GM12864 (cell line): ENCODE data around the gene USP7.

Experiments used
- DNase-seq: peaks from one replicate; pipeline ENCODE4 v3.0.0-alpha.2; 2011; ENCODE audit warnings: low read depth
- H3K4me3 ChIP-seq: 2 replicates; pipeline ENCODE4 v1.5.1; 2011; ENCODE audit warnings: mild to moderate bottlenecking, low read depth, low read length, control low read depth
- CTCF ChIP-seq: IDR thresholded peaks from 2 replicates; pipeline ENCODE4 v1.5.1; 2011; ENCODE audit warnings: low read depth, mild to moderate bottlenecking, moderate library complexity, low read length, control low read depth, inconsistent platforms; ENCODE audit errors: missing control alignments

USP7 gene

GRCh38 chr16:8865145-8865882 is 98.4 kb downstream of the USP7 start:
- no peak for TF ChIP-seq CTCF
- DNase-seq: no peak
- H3K4me3 ChIP-seq: no peak overlapping the region

- no peak for DNase-seq
Measured at GRCh38 chr16:8864480-8865110, 99.1 kb downstream of the USP7 start.

GRCh38 chr16:8863594-8864424 is 99.9 kb downstream of the USP7 start:
- no peak overlapping the region for H3K4me3 ChIP-seq
- TF ChIP-seq CTCF: no peak
- no peak for DNase-seq

More at GRCh38 chr16:8864480-8865110, 99.1 kb downstream of the USP7 start:
- TF ChIP-seq CTCF: no peak
- H3K4me3 ChIP-seq: no peak overlapping the region

GRCh38 chr16:8862309-8863130 is 101.2 kb downstream of the USP7 start:
- no peak overlapping the region for H3K4me3 ChIP-seq
- no peak for DNase-seq
- no peak for TF ChIP-seq CTCF

- no peak for DNase-seq
- TF ChIP-seq CTCF: no peak
- no peak overlapping the region for H3K4me3 ChIP-seq
Measured at GRCh38 chr16:8861563-8862308, 102.0 kb downstream of the USP7 start.
